HepG2 (cell line): ENCODE data around the gene FMNL1. TPM values are rescaled to one million over a fixed set of nuclear protein-coding genes. Genes with fewer than 3 reads are reported as not detected.

ENCODE experiments used
- ATAC-seq: fragments of 200-7000 bp; cut with Tn5 transposase; 3 replicates; pipeline ENCODE4 v1.9.1; 2020; ENCODE audit warnings: mild to moderate bottlenecking, moderate library complexity
- BruUV-seq: library from RNA; stranded (reverse); fragments of 400-500 nt; replicated peaks from 2 replicates; lab custom pipeline; 2021; lab: Mats Ljungman, UMichigan
- CTCF ChIA-PET: fragments of 300-600 bp; formaldehyde crosslinking; extraction: SDS; loops from one replicate; lab custom pipeline; 2021; ENCODE audit warnings: low total read pairs, inconsistent platforms, low intra/inter-chr PET ratio; lab: Yijun Ruan, JAX
- POLR2A ChIA-PET: fragments of 350-600 bp; sonication (Branson Sonifier 250); formaldehyde crosslinking; loops from one replicate; lab custom pipeline; 2020; ENCODE audit warnings: antibody characterized with exemption, inconsistent platforms; lab: Yijun Ruan, JAX
- DNase-seq: peaks from one replicate; pipeline ENCODE4 v3.0.0-alpha.2; 2015; ENCODE audit warnings: low spot score
- FAIRE-seq: peaks from 3 replicates; lab custom pipeline; 2011; peaks lifted over from hg19 to GRCh38; lab: Jason Lieb, UNC
- H2AFZ ChIP-seq: one replicate; pipeline ENCODE4 v1.6.1; 2011; ENCODE audit warnings: low read length, inconsistent platforms
- H3K27ac ChIP-seq: fragments of 300-600 bp; 3 replicates; pipeline ENCODE4 v1.8.0; 2011; ENCODE audit warnings: mixed run types, mild to moderate bottlenecking, mixed read lengths, low read length, inconsistent platforms; ENCODE audit not compliant: insufficient read depth; ENCODE audit errors: extremely low read length
- H3K27me3 ChIP-seq, 2 experiments: fragments of 200-600 bp in 1 of 2; 2 replicates in 1 of 2; 3 replicates in 1 of 2; pipeline versions ENCODE4 v1.6.0 to v1.8.0; 2011; ENCODE audit warnings: low read length in 2 of 2, mild to moderate bottlenecking in 2 of 2, moderate library complexity in 2 of 2, inconsistent platforms in 1 of 2; ENCODE audit not compliant: insufficient read depth in 2 of 2, control insufficient read depth in 1 of 2
- H3K36me3 ChIP-seq, 2 experiments: fragments of 200-600 bp in 1 of 2; replicated peaks in 1 of 2; 2 replicates in 1 of 2; 3 replicates in 1 of 2; pipeline versions ENCODE4 v1.5.1 to v1.8.0; 2011; ENCODE audit warnings: low read length in 2 of 2, inconsistent platforms in 1 of 2; ENCODE audit not compliant: insufficient read depth in 2 of 2, control insufficient read depth in 1 of 2
- H3K4me1 ChIP-seq: 2 replicates; pipeline ENCODE4 v1.5.1; 2012; ENCODE audit warnings: low read length, inconsistent platforms; ENCODE audit not compliant: insufficient read depth
- H3K4me2 ChIP-seq: 2 replicates; pipeline ENCODE4 v1.6.0; 2011; ENCODE audit warnings: low read depth, low read length, inconsistent platforms
- H3K4me3 ChIP-seq, 3 experiments: fragments of 200-600 bp in 1 of 3; sonication (generic), shearing (Covaris generic) in 1 of 3; replicated peaks in 1 of 3; 2 replicates each; pipeline ENCODE4 v1.5.1; 2011 to 2016; ENCODE audit warnings: low read length in 3 of 3, inconsistent platforms in 2 of 3, low read depth in 2 of 3, mild to moderate bottlenecking in 2 of 3, control low read depth in 1 of 3, mixed read lengths in 1 of 3; ENCODE audit not compliant: insufficient read depth in 1 of 3
- H3K79me2 ChIP-seq: one replicate; pipeline ENCODE4 v1.6.1; 2011; ENCODE audit warnings: low read length, inconsistent platforms; ENCODE audit not compliant: insufficient read depth
- H3K9ac ChIP-seq: 2 replicates; pipeline ENCODE4 v1.6.0; 2011; ENCODE audit warnings: mild to moderate bottlenecking, low read depth, low read length, inconsistent platforms; ENCODE audit not compliant: insufficient read depth
- H3K9me3 ChIP-seq: 2 replicates; pipeline ENCODE4 v1.5.1; 2012; ENCODE audit warnings: mild to moderate bottlenecking, low read length
- H4K20me1 ChIP-seq: 2 replicates; pipeline ENCODE4 v1.6.0; 2011; ENCODE audit warnings: inconsistent platforms, mild to moderate bottlenecking, low read length, moderate library complexity; ENCODE audit not compliant: insufficient read depth
- AFF4 ChIP-seq: sonication (generic); formaldehyde crosslinking; IDR thresholded peaks from 2 replicates; pipeline ENCODE4 v1.4.0; 2020; ENCODE audit warnings: missing genetic modification reagents
- ARNT2 ChIP-seq: sonication (generic); formaldehyde crosslinking; IDR thresholded peaks from 2 replicates; pipeline ENCODE4 v1.8.0; 2022; ENCODE audit warnings: mild to moderate bottlenecking, low read depth, missing genetic modification reagents, moderate library complexity
- ATF3 ChIP-seq: sonication (generic); formaldehyde crosslinking; IDR thresholded peaks from 2 replicates; pipeline ENCODE4 v1.4.0; 2020; ENCODE audit warnings: missing genetic modification reagents
- FOSL2 ChIP-seq: sonication (generic); formaldehyde crosslinking; IDR thresholded peaks from 2 replicates; pipeline ENCODE4 v1.4.0; 2020; ENCODE audit warnings: missing genetic modification reagents
- NONO ChIP-seq, 2 experiments: fragments of 450-650 bp in 1 of 2; sonication (generic) in 1 of 2; formaldehyde crosslinking in 1 of 2; IDR thresholded peaks in 1 of 2; conservative IDR thresholded peaks in 1 of 2; 2 replicates each; pipeline versions ENCODE4 v1.6.1 to v1.8.0; 2017 to 2022; ENCODE audit warnings: mild to moderate bottlenecking in 1 of 2, missing genetic modification reagents in 1 of 2, moderate library complexity in 1 of 2
- PRMT3 ChIP-seq: sonication (generic); formaldehyde crosslinking; IDR thresholded peaks from 2 replicates; pipeline ENCODE4 v1.8.1; 2022; ENCODE audit warnings: low read depth, mild to moderate bottlenecking, moderate library complexity, missing genetic modification reagents, borderline replicate concordance
- ZBTB3 ChIP-seq: sonication (generic); formaldehyde crosslinking; IDR thresholded peaks from 2 replicates; pipeline ENCODE4 v1.4.0; 2020; ENCODE audit warnings: low read depth, mild to moderate bottlenecking, moderate library complexity, missing genetic modification reagents, borderline replicate concordance
- ZFP36 ChIP-seq: fragments of 150-350 bp; IDR thresholded peaks from 2 replicates; pipeline ENCODE4 v1.6.1; 2018; ENCODE audit warnings: borderline replicate concordance, low read length, low read depth; ENCODE audit not compliant: partially characterized antibody
- ZNF136 ChIP-seq: sonication (generic); formaldehyde crosslinking; IDR thresholded peaks from 2 replicates; pipeline ENCODE4 v1.8.1; 2022; ENCODE audit warnings: low read depth, mild to moderate bottlenecking, moderate library complexity, missing genetic modification reagents
- ZNF414 ChIP-seq: sonication (generic); formaldehyde crosslinking; IDR thresholded peaks from 2 replicates; pipeline ENCODE4 v1.5.0; 2020; ENCODE audit warnings: missing genetic modification reagents
- ZNF556 ChIP-seq: sonication (generic); formaldehyde crosslinking; IDR thresholded peaks from 2 replicates; pipeline ENCODE4 v1.4.0; 2020; ENCODE audit warnings: mild to moderate bottlenecking, missing genetic modification reagents, borderline replicate concordance
- ZNF574 ChIP-seq: sonication (generic); formaldehyde crosslinking; IDR thresholded peaks from 2 replicates; pipeline ENCODE4 v1.4.0; 2020; ENCODE audit warnings: missing genetic modification reagents
- ZSCAN31 ChIP-seq: sonication (generic); formaldehyde crosslinking; IDR thresholded peaks from 2 replicates; pipeline ENCODE4 v1.5.0; 2020; ENCODE audit warnings: low read depth, mild to moderate bottlenecking, missing genetic modification reagents
- WGBS: methylation state at CpG from one replicate; pipeline ENCODE4 v1.1.6; 2017; ENCODE audit warnings: low lambda C conversion rate; 5-methylcytosine and 5-hydroxymethylcytosine counted together
- in situ Hi-C: cut with HindIII; loops from 2 replicates; pipeline ENCODE4 v1.10.0; 2017; ENCODE audit warnings: low pct_unique_long_range_greater_than_20kb; ENCODE audit not compliant: extremely low pct_ligation_motif_present
- intact Hi-C: fragments of 100-400 bp; cut with micrococcal nuclease; formaldehyde crosslinking; loops from one replicate; pipeline ENCODE4 v1.10.0; 2022; ENCODE audit not compliant: unreplicated experiment
- polyA plus RNA-seq, 8 experiments: library from polyadenylated mRNA; depleted of rRNA in 3 of 8; stranded (reverse) in 7 of 8; unstranded in 1 of 8; fragments of >200 nt; fragmentation: Illumina TruSeq in 4 of 8; extraction: Trizol in 4 of 8; gene quantifications; 2 replicates each; pipeline versions ENCODE4 v1.2.1 to v1.2.3, GENCODE V29; 2011 to 2016; ENCODE audit warnings: low read depth in 4 of 8, missing spikeins in 1 of 8, mixed read lengths in 1 of 8; ENCODE audit not compliant: insufficient read depth in 1 of 8
- total RNA-seq, 5 experiments: library from RNA; depleted of rRNA; stranded (reverse); fragments of >200 nt; fragmentation: Illumina TruSeq; extraction: Trizol; gene quantifications; 2 replicates each; pipeline ENCODE4 v1.2.3, GENCODE V29; 2016; ENCODE audit warnings: low read depth in 1 of 5

Gene FMNL1
- total and polyA plus RNA-seq, 2 of the 13 experiments (the other 11 are each of a cell fraction or from before 2014, with no cell fraction given), result 0.53 to 0.70 TPM

GRCh38 chr17:45197555-45198334 lies 23.9 kb upstream of the FMNL1 start:
- H3K4me2 ChIP-seq, result peak overlapping the region; percentile 93
- H3K27ac ChIP-seq, result peak overlapping the region; percentile 39
- peak; percentile 91 for ATAC-seq
- peak; percentile 46 for TF ChIP-seq ZFP36
- TF ChIP-seq ARNT2 (CRISPR knock-in tag), result peak; percentile 88
- TF ChIP-seq ZNF414 (CRISPR knock-in tag), result 0 out of 2 replicates have a peak, but pooled peaks have one; percentile 36
- peak; percentile 83 for TF ChIP-seq ZNF574 (CRISPR knock-in tag)
- peak; percentile 94 for TF ChIP-seq ZBTB3
- peak; percentile 65; the same call in 1 of the 2 replicates for TF ChIP-seq AFF4 (CRISPR knock-in tag)
- peak; percentile 98 for TF ChIP-seq ZNF556 (CRISPR knock-in tag)
- peak; percentile 88 for TF ChIP-seq ZSCAN31
- TF ChIP-seq PRMT3, result no peak
- peak; percentile 59 for TF ChIP-seq ATF3
- TF ChIP-seq ZNF136 (CRISPR knock-in tag), result peak; percentile 61; the same call in 1 of the 2 replicates
- no peak for TF ChIP-seq NONO (IDR thresholded peaks at IDR 0.05)
- TF ChIP-seq NONO (CRISPR knock-in tag; conservative IDR thresholded peaks at IDR 0.05), result peak; percentile 86
- TF ChIP-seq FOSL2 (CRISPR knock-in tag), result peak; percentile 75

More at GRCh38 chr17:45197555-45198334, 23.9 kb upstream of the FMNL1 start:
- Histone ChIP-seq H3K4me1 (peaks cover 71% of the 10 kb centered on the region), H3K79me2 (no peaks in the 10 kb centered on the region), H2AFZ (peak overlapping the region; percentile 68), H4K20me1 (no peaks in the 10 kb centered on the region), H3K4me3 (peak overlapping the region; percentile 33 to 63 (median 41); a peak in 5 of 6 replicates), H3K27me3 (no peaks in the 10 kb centered on the region), H3K36me3 (no peaks in the 10 kb centered on the region), H3K9me3 (no peaks in the 10 kb centered on the region), H3K9ac (peak overlapping the region; percentile 70)
- 0% methylated on average over 10 of the region's 16 CpGs for WGBS
- intact Hi-C loops (loop anchor here (1.0 to 2.0 kb wide), 4 partner anchors 37 to 62 kb away; partner anchors contain the start of genes ACBD4 and HEXIM2), in situ Hi-C loops (loop anchor here (5.0 kb wide), 1 partner anchor 50 kb away; the partner anchor contains the start of gene HEXIM1)
- FAIRE-seq (peak; percentile 76), DNase-seq (peak; percentile 92)
- ChIA-PET CTCF (interaction anchor here (0.9 to 8.1 kb wide), 8 partner anchors 15 to 63 kb away, joined by 3 to 303 read pairs (median 8); partner anchors contain the start of genes ACBD4, HEXIM1, HEXIM2 and PLCD3), POLR2A (interaction anchor here (0.6 to 12.2 kb wide), 17 partner anchors 15 to 812 kb away, joined by 3 to 551 read pairs (median 3); partner anchors contain the start of genes ACBD4, HEXIM1 and HEXIM2)
- BruUV-seq, result no TSS peak
